Stimulated activated CD4-positive, alpha-beta T cell treated with anti-CD3 and anti-CD28 coated beads, Interleukin-15, amount 100 ng/mL, for 24 hours (primary cell): Measurements from ENCODE around the gene GNAI2.
"Not testable (repeated sequence)": the region's sequence is repeated elsewhere in the genome, so short reads cannot be mapped to it uniquely, and the experiment has no call there.

Experiments used
- DNase-seq: peaks from one replicate; pipeline ENCODE4 v3.0.0-alpha.2; 2020

Gene GNAI2

DNA sequence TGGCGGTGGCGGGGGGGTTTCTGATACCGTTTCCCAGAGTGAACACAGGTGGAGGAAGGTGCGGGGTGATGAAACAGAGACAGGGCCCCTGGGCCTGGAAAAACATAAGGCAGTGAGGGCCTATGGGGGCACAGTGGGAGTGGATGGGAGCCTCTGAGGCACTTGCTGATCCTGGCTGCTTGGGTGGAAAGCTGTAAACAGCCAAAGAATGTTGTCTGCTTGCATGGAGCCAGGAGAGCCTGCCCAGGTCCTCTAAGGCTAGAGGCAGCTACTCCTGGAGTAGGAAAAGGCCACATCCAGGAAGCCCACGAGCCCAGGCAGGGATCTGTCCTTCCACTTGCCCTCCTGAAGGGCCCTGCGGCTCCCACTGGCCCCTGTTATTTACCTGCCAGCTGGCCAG lies 30.0 kb downstream of the GNAI2 start:
- DNase-seq, result no peak

DNA sequence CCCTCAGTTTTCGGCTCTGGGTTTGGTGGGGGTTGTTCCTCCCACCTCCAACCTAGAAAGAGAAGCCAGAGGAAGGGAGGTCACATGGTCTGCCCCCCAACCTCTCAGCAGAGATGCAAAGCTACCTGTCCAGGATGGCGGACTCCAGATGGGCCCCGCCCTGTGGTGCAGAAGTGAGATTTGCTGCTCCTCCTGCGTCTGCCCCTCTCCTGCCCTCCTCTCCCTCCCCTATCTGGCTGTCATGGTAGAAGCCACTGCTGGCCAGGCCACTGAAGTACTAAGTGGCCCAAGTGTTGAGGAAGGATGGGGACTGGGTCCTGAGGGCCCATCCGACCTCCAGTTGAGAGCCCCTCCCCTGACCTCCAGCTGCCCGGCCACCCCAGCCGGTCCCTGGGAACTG lies 30.8 kb downstream of the GNAI2 start:
- no peak for DNase-seq

DNA sequence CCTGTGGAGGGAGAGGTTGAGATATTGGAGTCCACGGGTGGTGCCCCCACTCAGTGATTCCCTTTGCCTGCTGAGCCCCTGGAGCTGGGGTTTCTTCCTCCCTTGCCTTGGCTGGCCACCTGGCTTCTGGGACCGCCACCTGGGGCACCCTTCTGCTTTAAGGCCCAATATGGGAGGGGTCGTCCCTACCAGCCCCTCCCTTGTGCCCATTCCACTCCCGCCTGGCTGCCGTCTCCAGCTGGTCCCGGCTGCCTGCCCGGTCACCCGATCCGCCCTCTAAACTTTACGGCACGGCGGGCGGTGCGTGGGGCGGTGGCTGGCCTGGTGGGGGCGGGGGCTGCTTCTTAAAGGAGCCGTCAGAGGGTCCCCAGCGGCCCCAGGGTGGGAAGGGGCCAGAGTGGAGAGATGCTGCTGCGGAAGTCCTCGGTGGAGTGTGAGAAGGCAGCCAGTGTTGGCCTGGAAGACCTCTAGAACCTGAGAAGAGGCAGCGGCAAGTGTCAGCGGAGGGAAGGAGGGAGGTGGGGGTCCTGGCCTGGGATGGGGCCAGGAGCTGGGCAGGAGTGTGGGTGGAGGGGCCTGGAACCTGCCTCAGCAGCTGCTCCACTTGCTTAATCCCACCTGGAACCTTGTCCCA lies 31.4 kb downstream of the GNAI2 start:
- no peak for DNase-seq

DNA sequence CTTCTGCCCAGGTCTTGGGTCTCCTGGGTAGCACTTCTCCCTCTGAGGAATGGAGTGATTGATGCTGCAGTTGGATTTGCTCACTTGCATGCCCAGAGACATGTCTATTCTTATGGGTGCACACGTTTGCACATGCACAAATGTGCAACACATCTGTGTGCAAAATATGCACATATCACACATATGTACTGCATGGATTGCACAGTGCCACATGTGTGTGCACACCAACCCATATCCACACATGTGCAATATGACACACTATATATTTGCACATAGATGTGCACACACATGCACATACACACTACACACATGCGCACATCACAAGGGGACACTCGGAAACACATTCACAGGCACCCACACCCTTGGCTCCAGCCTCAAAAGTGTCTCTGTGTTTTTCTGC lies 32.3 kb downstream of the GNAI2 start:
- DNase-seq, result no peak

DNA sequence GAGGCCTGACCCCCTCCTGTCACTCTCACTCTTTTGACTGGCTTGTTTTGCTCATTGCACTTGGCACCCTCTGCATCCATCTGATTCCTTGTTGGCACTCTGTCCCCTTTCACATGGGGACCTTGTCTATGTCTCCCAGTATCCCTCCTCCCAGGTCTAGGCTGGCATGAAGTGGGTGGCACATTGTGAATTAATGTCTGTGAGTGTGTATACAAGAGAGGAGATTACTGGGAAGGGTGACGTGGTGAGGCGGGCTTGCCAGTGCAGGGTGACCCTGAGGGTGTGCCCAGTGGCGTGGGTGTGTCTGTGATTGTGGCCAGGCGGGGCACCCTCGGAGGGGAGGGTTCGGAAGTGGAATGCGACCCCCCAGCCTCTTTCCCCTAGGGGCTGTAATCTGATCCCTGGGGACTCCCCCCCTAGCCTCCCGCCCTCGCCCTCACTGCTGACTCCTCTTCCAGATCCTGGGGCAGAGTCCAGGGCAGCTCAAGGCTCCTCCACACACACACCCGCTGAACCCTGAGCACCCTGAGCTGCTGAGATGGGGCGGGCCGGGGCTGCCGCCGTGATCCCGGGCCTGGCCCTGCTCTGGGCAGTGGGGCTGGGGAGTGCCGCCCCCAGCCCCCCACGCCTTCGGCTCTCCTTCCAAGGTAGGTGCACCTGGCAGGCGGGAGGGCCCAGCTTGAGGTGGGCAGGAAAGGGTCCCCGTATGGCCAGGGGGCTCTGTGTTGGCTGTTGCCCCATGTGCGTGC lies 32.9 kb downstream of the GNAI2 start, which contains the start of gene SEMA3B:
Gene SEMA3B (plus strand): TSS at position 445 of the 749 bp plus-strand sequence. CDS start 94 bp downstream, at position 539.
- no peak for DNase-seq

DNA sequence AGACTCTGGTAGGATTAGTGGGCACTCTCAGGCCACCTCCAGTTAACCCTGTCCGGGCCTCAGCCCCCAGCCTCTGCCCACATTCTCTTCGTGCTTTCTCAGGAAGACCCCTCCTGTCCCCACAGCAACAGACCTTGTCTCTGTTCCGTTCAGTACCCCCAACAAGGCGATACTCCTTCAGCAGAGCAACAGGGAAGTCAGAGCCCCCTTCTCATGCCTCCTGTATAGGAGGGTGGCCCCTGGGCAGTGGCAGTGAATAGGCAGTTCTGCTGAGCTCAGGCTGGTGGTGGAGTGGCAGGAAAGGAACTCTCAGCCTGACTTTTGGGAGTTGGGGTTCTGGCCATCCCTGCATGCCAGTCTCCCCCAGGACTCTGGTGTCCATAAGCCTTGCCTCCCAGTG lies 33.5 kb downstream of the GNAI2 start:
- DNase-seq, result no peak

DNA sequence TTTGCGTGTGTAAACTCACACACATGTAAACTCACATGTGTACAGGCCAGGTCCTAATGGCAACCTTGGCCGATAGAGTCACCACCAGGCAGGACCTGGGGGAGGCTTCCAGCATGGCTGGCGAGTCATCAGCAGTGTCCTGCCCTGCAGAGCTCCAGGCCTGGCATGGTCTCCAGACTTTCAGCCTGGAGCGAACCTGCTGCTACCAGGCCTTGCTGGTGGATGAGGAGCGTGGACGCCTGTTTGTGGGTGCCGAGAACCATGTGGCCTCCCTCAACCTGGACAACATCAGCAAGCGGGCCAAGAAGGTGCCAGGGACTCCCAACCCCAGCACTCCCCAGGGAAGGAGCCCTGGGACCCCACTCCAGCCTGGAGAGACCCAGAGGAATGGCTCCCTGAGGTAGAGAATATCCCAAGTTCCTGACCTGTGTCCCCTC lies 34.0 kb downstream of the GNAI2 start:
- DNase-seq, result no peak

DNA sequence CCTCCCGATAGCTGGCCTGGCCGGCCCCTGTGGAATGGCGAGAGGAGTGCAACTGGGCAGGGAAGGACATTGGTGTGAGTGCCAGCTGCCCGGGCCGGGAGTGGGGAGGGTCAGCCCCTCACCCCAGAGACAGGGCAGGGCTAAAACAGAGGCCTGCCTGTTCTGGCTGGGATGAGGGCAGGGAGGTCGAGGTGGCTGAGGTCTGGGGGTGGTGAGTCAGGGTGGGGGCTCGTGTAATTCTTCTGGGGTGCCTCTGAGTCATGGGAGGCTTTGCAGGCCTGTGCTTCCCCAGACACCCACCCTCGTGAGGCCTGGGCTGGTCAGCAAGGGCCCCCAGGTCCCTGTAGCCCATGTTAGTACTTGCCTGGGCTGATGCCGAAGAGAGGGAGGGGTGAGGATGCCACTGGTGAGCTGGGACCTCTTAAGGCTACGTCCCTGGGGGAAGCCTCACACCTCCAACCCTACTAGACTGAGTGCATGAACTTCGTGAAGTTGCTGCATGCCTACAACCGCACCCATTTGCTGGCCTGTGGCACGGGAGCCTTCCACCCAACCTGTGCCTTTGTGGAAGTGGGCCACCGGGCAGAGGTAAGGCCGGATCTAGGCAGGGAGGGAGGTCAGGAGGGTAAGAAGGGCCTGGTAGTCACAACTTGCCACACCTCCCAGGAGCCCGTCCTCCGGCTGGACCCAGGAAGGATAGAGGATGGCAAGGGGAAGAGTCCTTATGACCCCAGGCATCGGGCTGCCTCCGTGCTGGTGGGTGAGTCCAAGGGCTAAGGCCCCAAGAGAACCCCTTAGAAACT lies 34.6 kb downstream of the GNAI2 start:
- no peak for DNase-seq

DNA sequence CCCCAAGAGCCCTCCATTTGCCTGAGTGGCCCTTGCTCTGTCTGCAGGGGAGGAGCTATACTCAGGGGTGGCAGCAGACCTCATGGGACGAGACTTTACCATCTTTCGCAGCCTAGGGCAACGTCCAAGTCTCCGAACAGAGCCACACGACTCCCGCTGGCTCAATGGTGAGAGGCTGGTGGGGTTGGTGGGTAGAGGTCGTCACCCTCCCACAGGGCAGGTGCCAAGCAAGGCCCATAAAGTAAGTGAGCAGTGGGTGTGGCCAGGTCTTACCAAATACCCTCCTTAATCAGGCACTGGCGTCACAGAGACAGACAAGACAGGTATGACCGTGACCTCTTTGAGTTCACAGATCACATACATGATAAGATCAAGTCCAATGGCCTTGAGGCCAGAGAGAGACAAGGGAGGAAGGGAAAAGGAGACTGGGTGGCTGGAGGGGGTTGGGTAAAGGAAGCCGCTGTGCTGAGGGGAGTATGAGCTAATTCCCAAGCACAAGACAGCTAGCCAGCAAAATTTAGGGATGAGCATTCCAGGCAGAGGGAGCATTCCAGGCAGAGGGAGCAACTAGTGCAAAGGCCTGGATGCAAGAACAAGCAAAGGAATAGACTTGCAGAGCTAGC lies 35.4 kb downstream of the GNAI2 start:
- DNase-seq, result no peak

DNA sequence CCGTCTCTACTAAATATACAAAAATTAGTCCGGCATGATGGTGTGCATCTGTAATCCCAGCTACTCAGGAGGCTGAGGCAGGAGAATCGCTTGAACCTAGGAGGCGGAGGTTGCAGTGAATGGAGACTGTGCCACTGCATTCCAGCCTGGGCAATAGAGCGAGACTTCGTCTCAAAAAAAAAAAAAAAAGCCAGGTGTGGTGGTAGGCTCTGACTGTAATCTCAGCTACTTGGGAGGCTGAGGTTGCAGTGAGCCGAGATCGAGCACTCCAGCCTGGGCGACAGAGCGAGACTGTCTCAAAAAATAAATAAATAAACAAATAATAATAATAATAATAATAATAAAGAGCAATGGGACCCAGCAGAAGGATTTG lies 36.5 kb downstream of the GNAI2 start:
- not testable (repeated sequence) for DNase-seq

DNA sequence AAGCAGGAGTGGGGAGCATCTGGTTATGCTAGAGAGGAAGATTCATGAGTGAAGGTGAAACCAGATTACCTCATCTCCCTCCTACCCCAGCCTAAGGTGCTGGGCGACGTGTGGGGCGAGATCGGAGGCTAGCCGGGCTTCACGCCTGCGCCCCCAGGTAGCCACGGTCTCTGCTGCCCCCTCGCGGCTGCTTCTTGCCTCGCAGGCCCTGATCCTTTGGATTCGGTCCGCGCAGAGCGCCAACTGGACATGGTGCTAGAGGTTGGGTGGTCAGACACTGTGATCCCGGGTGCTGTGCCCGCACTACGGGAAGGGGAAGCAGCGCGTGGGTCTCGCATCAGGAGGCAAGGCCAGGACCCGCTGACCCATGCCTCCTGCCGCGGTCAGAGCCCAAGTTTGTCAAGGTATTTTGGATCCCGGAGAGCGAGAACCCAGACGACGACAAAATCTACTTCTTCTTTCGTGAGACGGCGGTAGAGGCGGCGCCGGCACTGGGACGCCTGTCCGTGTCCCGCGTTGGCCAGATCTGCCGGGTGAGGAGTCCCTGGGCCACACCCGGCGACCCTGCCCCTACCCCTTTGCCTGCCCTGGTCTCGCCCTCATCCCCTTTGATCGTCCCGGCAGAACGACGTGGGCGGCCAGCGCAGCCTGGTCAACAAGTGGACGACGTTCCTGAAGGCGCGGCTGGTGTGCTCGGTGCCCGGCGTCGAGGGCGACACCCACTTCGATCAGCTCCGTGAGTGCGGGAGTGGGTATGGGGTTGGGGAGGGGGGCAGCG lies 37.1 kb downstream of the GNAI2 start:
- DNase-seq, result peak; percentile 92

DNA sequence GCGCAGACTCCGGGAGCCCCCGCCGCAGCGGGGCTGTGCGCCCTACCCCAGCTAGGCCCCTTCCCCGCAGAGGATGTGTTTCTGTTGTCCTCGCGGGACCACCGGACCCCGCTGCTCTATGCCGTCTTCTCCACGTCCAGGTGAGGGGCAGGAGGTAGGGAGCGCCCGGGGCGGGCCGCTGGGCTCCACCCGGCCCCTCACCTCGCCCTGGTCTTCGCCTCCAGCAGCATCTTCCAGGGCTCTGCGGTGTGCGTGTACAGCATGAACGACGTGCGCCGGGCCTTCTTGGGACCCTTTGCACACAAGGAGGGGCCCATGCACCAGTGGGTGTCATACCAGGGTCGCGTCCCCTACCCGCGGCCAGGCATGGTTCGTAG lies 37.7 kb downstream of the GNAI2 start:
- DNase-seq, result no peak

DNA sequence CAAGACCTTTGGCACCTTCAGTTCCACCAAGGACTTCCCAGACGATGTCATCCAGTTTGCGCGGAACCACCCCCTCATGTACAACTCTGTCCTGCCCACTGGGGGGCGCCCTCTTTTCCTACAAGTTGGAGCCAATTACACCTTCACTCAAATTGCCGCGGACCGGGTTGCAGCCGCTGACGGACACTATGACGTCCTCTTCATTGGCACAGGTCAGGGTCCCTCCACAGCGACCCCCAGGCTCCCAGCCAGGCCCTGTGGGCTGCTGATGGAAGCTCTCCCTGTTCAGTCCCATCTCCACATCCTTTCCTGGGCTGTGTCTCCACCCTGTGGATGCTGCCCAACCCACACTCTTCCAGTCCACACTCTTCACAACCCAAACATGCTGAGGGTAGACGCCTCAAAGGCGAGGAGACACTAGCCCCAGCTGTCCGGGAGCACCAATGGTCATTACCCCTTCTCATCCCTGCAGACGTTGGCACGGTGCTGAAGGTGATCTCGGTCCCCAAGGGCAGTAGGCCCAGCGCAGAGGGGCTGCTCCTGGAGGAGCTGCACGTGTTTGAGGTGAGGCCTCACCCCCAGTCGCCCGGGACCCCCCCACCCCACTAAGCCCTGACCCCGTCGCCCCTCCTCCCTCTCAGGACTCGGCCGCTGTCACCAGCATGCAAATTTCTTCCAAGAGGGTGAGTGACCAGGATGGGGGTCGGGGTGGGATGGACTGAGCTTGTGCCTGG lies 38.5 kb downstream of the GNAI2 start:
- peak; percentile 85 for DNase-seq

DNA sequence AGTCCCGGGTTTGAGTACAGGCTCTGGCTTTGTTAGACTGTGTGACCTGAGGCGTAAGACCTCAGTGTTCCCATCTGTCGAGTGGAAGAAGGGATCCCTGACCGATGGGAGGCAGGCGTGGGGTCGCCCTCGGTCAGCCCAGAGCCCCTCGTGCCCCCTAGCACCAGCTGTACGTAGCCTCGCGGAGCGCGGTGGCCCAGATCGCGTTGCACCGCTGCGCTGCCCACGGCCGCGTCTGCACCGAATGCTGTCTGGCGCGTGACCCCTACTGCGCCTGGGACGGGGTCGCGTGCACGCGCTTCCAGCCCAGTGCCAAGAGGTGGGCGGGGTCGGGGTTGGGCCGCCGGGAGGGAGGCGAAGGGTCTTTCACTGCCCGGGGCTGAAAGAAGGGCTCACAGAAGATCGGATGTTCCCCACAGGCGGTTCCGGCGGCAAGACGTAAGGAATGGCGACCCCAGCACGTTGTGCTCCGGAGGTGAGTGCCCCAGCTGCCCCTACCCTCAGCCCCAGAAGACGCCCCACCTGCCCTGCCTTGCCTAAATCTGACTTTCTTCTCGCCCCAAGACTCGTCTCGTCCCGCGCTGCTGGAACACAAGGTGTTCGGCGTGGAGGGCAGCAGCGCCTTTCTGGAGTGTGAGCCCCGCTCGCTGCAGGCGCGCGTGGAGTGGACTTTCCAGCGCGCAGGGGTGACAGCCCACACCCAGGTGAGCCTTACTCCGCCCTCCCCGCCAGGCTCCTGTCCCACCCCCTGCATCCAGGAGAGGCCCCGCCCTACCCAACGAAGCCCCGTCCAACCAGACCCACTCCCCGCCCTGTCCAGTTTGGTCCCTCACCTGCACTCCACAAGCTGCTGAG lies 39.4 kb downstream of the GNAI2 start:
- no peak for DNase-seq

DNA sequence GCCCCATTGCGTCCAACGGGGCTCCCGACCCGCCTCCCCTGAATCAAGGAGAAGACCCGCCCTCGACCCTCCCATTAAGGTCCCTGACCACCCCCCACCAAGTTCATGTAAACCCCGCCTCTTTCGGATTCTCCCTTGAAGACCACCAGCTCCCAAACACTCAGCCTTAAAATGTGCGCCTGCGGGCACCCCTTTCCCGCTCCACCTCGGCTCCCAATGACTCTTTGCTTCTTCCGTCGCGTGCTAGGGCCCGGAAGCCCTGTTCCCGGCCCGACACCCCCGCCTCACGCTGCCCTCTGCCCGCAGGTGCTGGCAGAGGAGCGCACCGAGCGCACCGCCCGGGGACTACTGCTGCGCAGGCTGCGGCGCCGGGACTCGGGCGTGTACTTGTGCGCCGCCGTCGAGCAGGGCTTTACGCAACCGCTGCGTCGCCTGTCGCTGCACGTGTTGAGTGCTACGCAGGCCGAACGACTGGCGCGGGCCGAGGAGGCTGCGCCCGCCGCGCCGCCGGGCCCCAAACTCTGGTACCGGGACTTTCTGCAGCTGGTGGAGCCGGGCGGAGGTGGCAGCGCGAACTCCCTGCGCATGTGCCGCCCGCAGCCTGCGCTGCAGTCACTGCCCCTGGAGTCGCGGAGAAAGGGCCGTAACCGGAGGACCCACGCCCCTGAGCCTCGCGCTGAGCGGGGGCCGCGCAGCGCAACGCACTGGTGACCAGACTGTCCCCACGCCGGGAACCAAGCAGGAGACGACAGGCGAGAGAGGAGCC lies 40.2 kb downstream of the GNAI2 start:
- DNase-seq, result peak; percentile 57

DNA sequence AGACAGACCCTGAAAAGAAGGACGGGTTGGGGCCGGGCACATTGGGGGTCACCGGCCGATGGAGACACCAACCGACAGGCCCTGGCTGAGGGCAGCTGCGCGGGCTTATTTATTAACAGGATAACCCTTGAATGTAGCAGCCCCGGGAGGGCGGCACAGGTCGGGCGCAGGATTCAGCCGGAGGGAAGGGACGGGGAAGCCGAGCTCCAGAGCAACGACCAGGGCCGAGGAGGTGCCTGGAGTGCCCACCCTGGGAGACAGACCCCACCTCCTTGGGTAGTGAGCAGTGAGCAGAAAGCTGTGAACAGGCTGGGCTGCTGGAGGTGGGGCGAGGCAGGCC lies 40.7 kb downstream of the GNAI2 start:
- DNase-seq, result no peak

DNA sequence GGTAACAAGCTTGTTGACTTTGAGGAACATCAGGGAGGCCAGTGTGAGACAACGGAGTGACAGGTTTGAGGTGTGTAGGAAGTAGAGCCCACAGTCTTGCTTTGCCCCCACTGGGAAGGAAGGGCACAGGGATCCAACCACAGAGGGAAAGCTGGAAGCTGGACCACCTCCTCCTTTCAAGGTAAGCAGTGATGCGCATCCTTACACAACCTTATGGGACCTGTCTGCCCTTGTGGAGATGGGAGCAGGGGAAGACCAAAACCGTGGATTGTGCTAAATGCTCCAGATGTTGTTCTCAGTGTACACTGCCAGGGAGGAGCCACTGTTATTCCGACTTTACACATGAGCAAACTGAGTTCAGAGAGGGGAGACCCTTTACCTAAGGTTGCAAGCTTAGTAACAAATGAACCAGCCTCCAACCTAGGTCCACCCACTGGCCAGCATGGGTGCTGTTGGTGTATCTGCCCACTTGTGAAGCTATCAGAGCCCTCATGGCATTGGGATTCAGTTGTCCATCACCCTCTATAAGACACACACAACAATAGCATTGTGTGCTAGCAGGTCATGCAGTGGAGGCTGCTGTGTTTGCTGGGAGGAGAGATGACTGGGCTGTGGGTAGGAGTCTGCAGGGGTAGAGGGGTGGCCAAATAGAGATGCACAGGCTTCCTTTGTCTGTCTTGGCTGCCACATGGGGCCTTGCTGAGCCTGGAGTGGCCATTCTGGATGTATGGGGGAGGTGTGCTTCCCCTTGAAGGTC lies 42.3 kb downstream of the GNAI2 start:
- DNase-seq, result no peak

DNA sequence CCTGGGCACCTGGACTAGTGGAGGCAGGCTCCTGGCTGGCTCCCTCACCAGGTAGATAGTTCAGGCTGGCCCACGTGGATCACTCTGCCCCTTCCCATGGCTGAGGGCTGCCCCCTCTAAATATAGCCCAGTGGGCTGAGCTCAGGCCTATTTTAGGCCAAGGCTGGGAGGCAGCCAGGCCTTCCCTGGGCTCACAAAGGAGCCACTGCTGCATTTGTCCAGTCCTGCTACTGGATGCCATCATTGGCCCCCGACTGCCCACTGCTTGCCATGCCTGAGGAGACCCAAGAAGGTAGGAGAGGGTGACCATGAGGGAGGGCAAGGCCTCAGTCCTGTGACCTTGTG lies 42.8 kb downstream of the GNAI2 start, which contains the start of gene LSMEM2:
Gene LSMEM2 (plus strand): TSS at position 208 of the 345 bp plus-strand sequence. CDS start 27 bp downstream, at position 235.
- no peak for DNase-seq

DNA sequence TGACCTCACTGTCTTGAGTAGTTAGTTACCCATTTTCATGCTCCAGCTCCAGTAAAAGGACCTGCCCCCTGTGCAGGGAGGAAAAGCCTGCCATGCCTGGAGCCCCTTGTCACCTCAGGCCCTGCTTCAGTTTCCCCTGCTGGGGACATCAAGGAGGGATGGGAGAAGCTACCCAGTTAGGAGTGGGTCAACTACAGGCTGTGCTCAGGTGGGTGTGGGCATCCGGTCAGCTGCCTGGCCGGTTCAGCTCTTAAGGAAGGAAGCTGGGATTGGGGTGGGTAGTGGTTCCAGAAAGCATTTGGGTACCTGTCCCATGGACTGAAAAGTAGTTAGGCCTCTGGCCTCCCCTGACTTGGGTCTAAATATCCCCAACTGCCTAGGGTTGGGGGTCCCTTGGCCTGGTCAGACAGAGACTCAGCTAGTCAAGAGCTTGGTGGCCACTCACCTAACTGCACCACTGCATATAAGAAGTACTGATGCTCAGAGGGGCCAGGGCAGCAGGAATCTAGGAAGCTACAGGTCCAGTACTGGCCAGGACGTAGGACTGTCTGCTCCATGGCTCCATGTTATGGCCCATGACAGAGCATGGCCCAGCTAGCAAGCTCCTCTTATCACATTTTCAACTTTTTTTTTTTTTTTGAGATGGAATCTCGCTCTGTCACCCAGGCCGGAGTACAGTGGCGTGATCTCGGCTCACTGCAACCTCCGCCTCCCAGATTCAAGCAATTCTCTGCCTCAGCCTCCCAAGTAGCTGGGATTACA lies 43.4 kb downstream of the GNAI2 start:
- no peak for DNase-seq
